Measurements from ENCODE around the gene RTKN. TPM values are rescaled to one million over a fixed set of nuclear protein-coding genes. Genes with fewer than 3 reads are reported as not detected.
A peak's percentile ranks its signal among the peaks of the same experiment; 100 is the strongest.
"Not testable (repeated sequence)": the region's sequence is repeated elsewhere in the genome, so short reads cannot be mapped to it uniquely, and the experiment has no call there.

RTKN gene
- polyA plus RNA-seq, 12 donors = 32.5 to 58.4 (median 47.7) TPM; not detected in 1

DNA sequence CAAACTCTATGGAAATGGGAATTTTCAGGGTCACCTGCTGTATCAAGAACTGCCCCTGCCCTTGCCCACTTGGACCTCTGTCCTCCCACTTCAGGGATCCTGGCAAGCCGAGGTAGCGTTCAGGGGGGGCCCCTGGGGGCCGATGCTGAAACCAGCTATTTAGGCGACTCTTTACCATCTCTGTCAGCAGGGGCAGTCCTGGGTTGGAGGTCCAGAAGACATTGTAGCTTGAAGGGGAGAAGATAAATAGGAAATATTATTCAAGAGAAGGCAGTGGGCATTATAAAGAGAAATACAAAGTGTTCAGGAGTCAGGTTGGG, 21.0 kb upstream of the RTKN start:
- no peak for DNase-seq

DNA sequence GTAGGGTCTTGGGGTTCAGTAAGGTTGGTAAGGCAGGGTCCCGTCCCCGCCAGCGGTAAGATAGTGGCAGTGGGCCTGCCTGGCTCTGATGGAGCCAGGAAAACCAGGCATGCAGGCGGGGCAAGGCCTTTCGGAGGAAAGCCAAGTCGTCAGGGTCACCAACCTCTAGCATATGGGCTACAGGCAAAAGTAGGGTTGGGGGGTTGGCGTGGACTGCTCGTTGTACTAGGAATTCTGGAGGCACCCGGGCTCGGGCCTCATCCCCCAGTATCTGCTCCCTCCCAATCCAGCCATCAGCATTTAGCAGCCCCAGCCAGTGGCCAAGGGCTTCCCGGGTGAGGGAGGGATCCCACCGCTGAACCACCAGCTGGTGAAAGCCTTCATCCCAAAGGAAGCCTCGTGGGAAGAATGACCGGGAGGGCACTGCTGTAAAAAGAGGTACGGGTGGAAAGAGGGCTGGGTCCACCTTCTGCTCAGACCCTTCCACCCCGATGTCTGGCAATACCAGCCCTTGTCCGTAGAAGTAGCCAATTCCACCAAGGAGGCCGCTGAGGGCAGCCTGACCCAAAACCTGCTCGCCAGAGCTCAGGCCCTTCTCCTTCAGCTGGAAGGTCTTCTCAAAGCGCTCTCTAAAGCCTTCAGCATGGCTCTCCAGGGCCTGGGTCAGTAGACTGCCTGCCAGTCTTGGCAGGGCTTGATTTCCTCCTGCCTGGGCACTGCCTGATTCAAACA, 20.5 kb upstream of the RTKN start:
- DNase-seq = no peak

- DNase-seq = no peak
These were observed 19.7 kb upstream of the RTKN start for GRCh38 chr2:74461187-74462053.

- not testable (repeated sequence) for DNase-seq
These were observed 18.4 kb upstream of the RTKN start for GRCh38 chr2:74460187-74460586.

DNA sequence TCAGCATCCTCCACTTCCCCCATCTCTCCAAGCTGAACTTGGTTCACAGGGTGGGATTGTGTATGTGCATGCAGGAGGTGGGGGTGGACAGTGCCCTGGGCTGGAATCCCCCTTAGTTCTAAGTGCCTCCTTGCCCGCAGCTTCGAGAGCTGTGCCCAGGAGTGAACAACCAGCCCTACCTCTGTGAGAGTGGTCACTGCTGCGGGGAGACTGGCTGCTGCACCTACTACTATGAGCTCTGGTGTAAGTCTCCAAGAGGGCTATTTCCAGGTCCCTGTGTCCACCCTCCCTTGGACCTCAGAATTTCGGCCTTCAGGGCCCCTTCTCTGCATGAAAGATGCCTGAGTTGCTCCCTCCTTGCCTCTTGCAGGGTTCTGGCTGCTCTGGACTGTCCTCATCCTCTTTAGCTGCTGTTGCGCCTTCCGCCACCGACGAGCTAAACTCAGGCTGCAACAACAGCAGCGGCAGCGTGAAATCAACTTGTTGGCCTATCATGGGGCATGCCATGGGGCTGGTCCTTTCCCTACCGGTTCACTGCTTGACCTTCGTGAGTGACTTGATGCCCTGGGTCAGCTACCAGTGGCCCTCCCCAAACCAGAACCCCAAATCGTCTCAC, 17.9 kb upstream of the RTKN start:
- DNase-seq = not testable (repeated sequence)

GRCh38 chr2:74458938-74459363, 17.2 kb upstream of the RTKN start:
- DNase-seq = no peak

DNA sequence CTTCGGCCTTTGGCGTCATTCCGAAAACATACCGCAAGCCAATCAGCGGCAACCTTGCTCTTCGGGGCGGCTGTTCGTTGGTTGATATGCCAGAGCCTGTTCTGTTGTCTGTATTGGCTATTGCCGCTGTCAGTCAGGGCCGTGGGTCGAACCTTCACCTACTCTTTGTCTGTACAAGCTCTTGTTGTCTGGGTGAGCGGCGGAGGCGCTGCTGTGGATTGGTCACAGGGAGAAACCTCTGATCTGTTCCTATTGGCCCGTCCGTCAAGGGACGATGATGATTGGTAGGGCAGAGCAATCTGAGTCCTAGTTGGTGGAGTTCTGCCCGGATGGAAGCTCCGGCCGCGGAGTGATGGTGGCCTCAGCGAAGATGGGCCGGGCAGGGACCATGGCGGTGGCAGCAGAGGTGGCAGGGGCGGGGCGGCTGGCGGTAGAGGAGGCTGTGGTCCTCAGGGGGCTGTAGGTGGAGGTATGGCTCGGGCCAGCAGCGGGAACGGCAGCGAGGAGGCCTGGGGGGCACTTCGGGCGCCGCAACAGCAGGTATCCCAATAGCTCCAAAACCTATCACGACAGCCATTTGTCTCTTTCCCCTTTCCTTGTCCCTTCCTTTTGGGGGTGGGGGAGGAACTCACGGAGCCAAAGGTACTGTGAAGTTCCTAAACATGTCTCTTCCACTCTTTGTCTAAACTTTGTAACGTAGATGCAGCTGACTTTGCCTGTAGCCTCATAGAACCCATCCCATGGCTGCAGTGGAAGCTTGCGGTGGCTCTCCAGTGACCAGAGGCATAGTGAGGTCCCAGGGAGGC, 16.6 kb upstream of the RTKN start, which contains the start of gene WBP1:
Gene WBP1 (plus strand): TSS at position 307 of the 806 bp plus-strand sequence. CDS start 165 bp downstream, at position 472.
- DNase-seq = peak; percentile 100

- DNase-seq = peak; percentile 71
These were observed 15.9 kb upstream of the RTKN start for GRCh38 chr2:74457549-74458131.

DNA sequence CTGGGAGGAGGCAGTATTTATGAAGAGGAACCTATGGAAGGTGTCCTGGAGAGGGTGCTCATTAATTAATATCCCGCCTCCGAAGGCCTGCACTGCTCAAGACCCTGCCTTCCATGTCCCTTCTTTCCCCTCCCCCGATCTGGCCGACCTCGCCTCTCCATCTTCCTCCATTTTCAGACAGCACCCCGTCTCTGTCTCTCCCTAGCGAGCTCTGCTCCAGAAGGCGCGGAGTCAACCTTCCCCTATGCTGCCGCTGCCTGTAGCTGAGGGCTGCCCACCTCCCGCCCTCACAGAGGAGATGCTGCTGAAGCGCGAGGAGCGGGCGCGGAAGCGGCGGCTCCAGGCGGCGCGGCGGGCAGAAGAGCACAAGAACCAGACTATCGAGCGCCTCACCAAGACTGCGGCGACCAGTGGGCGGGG, 15.4 kb upstream of the RTKN start:
- no peak for DNase-seq

DNA sequence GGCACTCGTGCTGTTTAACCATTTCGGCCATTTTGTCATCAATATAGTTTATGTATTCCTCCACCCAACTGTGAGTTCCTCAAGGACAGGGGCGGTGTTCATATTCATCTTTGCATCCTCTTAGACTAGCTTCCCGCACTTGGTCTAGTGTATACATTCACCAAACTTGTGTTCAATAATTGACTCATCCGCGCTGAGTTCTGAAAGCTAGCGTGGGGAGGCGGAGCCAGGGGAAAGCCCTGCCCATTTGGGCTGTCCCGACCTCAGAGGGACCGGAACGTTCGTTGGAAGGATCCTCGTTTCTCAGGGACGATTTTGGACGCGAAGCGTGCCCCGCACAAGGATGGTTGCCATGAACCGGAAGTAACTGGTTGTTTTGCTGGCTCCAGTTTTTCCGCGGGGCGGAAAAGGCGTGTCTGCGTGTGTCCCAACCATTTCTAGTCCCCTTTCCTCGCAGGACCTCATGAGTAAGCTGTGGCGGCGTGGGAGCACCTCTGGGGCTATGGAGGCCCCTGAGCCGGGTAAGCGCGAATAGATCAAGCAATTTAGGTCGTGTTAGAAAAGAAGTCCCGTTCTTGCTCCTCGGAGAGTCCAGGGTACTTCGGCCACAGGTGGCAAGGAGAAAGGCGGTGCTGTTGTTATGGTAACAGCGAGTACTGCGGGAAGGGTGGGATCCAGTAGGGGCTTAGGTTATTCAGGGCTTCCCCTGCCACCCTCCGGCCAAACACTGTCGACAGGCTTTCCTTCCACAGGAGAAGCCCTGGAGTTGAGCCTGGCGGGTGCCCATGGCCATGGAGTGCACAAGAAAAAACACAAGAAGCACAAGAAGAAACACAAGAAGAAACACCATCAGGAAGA, 13.1 kb upstream of the RTKN start, which contains the start of gene INO80B:
Gene INO80B (plus strand): TSS at position 434 of the 858 bp plus-strand sequence. CDS start 30 bp downstream, at position 464.
- DNase-seq = peak; percentile 99

GRCh38 chr2:74450570-74451190, 8.9 kb upstream of the RTKN start:
- DNase-seq = no peak

DNA sequence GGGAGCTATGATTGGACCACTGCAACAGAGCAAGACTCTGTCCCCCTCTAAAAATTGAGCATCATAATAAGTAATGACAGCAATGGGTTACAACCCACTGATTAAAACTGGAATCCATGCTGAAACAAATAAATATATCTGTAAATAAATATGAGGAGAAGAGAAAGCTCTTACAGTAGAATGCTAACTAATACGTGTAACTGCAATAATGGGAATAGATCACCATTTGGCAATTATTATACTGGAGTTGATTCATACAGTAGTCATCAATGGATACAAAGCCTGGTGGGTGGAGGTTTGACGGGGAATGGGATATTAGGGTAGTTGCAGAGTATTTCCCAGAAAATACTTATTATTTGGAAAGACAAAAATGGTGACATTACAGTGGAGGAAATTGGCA, 7.0 kb upstream of the RTKN start:
- no peak for DNase-seq

- DNase-seq = no peak
These were observed 5.7 kb upstream of the RTKN start for GRCh38 chr2:74447230-74447999.

- DNase-seq = no peak
These were observed 3.0 kb upstream of the RTKN start for GRCh38 chr2:74444498-74445318.

DNA sequence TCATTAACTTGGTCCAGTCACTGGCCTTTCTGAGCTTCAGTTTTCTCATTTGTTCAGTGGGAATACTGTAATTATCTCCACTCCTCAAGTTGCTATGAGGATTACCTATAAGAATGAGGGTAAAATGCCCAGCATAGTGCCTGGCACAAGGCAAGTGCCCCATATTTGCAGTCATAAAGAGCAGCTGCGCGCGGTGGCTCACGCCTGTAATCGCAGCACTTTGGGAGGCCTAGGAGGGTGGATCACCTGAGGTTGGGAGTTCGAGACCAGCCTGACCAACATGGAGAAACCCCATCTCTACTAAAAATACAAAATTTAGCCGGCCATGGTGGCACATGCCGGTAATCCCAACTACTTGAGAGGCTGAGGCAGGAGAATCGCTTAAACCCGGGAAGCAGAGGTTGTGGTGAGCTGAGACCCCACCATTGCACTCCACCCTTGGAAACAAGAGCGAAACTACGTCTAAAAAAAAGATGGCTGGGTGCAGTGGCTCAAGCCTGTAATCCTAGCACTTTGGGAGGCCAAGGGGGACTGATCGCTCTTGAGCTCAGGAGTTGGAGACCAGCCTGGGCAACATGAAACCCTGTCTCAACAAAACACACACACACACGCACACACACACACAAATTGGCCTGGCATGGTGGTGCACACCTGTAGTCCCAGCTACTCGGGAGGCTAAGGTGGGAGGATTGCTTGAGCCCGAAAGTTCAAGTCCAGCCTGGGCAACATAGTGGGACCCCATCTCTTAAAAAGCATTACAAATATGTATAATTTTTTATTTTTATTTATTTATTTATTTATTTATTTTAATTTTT, 953 bp upstream of the RTKN start:
- not testable (repeated sequence) for DNase-seq

- DNase-seq = no peak
These were observed 507 bp downstream of the RTKN start for GRCh38 chr2:74441170-74441689.
